ENCODE data around the gene HAUS2.
"Not testable (repeated sequence)": the region's sequence is repeated elsewhere in the genome, so short reads cannot be mapped to it uniquely, and the experiment has no call there.

The HAUS2 gene

GRCh38 chr15:42549741-42550392 is 1.2 kb downstream of the HAUS2 start:
- Mint-ChIP-seq H3K4me3 (peak overlapping the region; percentile 99), H3K9me3 (no peaks in the 10 kb centered on the region), H3K36me3 (peaks cover 37% of the 10 kb centered on the region), H3K27ac (peak overlapping the region; percentile 99), H3K4me1 (peaks cover 35% of the 10 kb centered on the region)
- DNase-seq (ENCODE audit: low spot score in 2 of 2) (no peak), ATAC-seq (no peak)

DNA sequence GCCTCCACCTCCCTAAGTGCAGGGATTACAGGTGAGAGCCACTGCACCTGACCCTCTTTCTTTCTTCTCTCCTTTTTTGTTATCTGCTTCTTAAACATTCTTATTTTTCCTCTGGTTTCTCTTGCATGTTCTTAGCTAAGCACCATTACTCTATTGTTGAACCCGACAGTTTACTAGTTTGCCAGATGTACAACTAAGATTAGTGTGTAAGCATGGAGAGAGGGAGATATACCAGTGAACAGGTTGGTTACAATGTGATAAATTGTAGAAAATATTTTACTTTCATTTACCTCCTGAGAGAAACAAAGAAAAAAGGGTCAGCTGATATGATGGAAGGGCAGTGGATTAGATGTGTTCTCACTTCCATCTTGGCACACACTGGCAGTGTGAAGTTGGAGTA is 4.9 kb downstream of the HAUS2 start:
- peaks cover 14% of the 10 kb centered on the region for H3K4me1 Mint-ChIP-seq
- ATAC-seq (no peak), DNase-seq (ENCODE audit: low spot score in 2 of 2) (no peak)
- H3K4me3 Mint-ChIP-seq, result no peak overlapping the region
- H3K27ac Mint-ChIP-seq, result no peak overlapping the region
- H3K36me3 Mint-ChIP-seq, result peaks cover 41% of the 10 kb centered on the region
- H3K9me3 Mint-ChIP-seq, result no peaks in the 10 kb centered on the region

DNA sequence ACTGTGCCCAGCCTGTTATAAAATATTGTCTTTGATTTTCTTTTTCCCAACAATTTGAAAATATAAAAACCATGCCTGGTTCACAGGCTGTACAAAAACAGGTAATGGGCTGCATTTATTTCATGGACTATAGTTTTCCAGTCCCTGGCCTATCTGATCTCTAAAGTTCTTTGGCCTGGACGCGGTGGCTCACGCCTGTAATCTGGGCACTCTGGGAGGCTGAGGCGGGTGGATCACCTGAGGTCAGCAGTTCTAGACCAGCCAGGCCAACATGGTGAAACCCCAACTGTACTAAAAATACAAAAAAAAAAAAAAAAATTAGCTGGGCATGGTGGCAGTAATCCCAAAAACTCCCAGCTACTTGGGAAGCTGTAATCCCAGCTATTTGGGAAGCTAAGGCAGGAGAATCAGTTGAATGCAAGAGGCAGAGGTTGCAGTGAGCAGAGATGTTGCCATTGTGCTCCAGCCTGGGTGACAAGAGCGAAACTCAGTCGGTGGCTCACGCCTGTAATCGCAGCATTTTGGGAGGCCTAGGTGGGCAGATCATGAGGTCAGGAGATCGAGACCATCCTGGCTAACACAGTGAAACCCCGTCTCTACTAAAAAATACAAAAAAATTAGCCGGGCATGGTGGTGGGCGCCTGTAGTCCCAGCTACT is 8.0 kb downstream of the HAUS2 start:
- H3K4me1 Mint-ChIP-seq; ATAC-seq; H3K4me3 Mint-ChIP-seq; H3K9me3 Mint-ChIP-seq; DNase-seq (ENCODE audit: low spot score in 2 of 2); H3K27ac Mint-ChIP-seq: not testable (repeated sequence)
- H3K36me3 Mint-ChIP-seq, result peaks cover 66% of the 10 kb centered on the region

- Mint-ChIP-seq H3K9me3 (no peaks in the 10 kb centered on the region), H3K27ac (no peak overlapping the region), H3K4me1 (no peaks in the 10 kb centered on the region), H3K4me3 (no peak overlapping the region), H3K36me3 (peaks cover 71% of the 10 kb centered on the region)
- no peak for ATAC-seq
- no peak for DNase-seq (ENCODE audit: low spot score in 2 of 2)
Measured at GRCh38 chr15:42558739-42559138, 10.1 kb downstream of the HAUS2 start.

GRCh38 chr15:42575188-42576039 is 26.8 kb downstream of the HAUS2 start, which contains the start of gene STARD9:
Gene STARD9 (plus strand): TSS chr15:42575606. CDS start chr15:42575716, 110 bp downstream.
- Mint-ChIP-seq H3K36me3 (no peaks in the 10 kb centered on the region), H3K4me1 (peaks cover 31% of the 10 kb centered on the region), H3K9me3 (no peaks in the 10 kb centered on the region), H3K27ac (peak within 1 kb of the TSS; percentile 88), H3K4me3 (peak within 1 kb of the TSS; percentile 90)
- peak; percentile 93 for ATAC-seq
- peak; percentile 91 to 98 for DNase-seq (ENCODE audit: low spot score in 2 of 2)

DNA sequence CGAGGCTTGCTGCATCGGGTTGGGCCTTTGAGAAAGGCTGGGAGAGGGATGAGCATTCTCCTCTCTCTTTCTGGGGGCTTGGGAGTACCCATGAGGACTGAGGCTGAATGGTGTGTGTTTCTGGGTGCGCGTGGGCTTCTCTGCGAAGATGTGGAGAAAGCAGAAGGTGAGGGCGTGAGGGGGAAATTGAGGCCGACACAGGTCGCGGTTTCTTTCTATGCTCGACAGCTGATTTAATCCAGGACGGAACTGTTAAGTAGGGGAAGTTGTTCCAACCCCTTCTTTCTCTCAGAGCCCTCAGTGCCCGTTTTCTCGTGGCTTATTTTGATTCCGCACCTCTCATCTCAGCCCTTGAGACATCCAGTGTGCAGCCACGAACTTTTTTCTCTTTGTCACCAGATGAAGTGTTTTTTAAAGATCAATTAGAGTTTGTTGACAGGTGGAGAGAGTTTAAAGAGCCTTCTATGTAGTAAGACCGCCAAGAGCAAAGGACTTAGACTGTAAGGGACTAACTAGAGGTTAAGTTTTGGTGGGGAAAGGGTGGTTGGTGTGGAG is 27.5 kb downstream of the HAUS2 start:
- Mint-ChIP-seq H3K4me1 (peaks cover 38% of the 10 kb centered on the region), H3K27ac (peak overlapping the region; percentile 88), H3K36me3 (peaks cover 2% of the 10 kb centered on the region), H3K9me3 (no peaks in the 10 kb centered on the region), H3K4me3 (peak overlapping the region; percentile 90)
- DNase-seq (ENCODE audit: low spot score in 2 of 2), result no peak
- ATAC-seq, result no peak

GRCh38 chr15:42576776-42577175 is 28.1 kb downstream of the HAUS2 start:
- no peak for DNase-seq (ENCODE audit: low spot score in 2 of 2)
- Mint-ChIP-seq H3K9me3 (no peaks in the 10 kb centered on the region), H3K4me1 (peaks cover 43% of the 10 kb centered on the region), H3K27ac (no peak overlapping the region), H3K36me3 (peaks cover 5% of the 10 kb centered on the region), H3K4me3 (peak overlapping the region; percentile 90)
- ATAC-seq, result no peak

DNA sequence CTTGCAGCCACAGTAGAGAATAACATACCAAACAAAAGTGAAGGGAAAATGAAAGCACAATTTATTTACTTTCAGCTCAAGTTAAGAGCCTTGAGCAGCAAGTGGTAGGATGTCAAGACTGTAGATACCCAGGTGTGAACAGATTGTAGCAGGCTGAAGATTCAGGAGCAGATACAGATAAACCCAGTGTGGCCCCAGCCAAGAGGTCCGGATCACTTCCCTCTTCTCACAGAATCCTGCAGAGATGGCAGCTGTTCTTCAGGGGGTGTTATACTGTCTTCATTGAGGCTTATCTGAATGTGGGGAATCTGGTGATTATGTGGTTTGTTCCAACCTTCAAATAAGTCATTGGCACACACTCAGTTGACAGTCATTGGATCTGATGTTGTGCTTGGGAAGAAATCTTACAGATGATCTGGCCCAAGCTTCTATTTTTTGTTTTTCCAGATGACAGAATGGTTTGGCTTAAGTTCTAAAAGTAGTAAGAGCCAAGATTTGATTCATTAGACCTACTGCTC is 28.9 kb downstream of the HAUS2 start:
- H3K4me3 Mint-ChIP-seq, result peak overlapping the region; percentile 90
- peaks cover 5% of the 10 kb centered on the region for H3K36me3 Mint-ChIP-seq
- no peak for ATAC-seq
- peaks cover 51% of the 10 kb centered on the region for H3K4me1 Mint-ChIP-seq
- no peak for DNase-seq (ENCODE audit: low spot score in 2 of 2)
- no peak overlapping the region for H3K27ac Mint-ChIP-seq
- H3K9me3 Mint-ChIP-seq, result no peaks in the 10 kb centered on the region

- Mint-ChIP-seq H3K4me3 (no peak overlapping the region), H3K4me1 (peaks cover 51% of the 10 kb centered on the region), H3K27ac (no peak overlapping the region), H3K9me3 (no peaks in the 10 kb centered on the region), H3K36me3 (peaks cover 5% of the 10 kb centered on the region)
- no peak for DNase-seq (ENCODE audit: low spot score in 2 of 2)
- no peak for ATAC-seq
Measured at GRCh38 chr15:42578984-42579537, 30.4 kb downstream of the HAUS2 start.

DNA sequence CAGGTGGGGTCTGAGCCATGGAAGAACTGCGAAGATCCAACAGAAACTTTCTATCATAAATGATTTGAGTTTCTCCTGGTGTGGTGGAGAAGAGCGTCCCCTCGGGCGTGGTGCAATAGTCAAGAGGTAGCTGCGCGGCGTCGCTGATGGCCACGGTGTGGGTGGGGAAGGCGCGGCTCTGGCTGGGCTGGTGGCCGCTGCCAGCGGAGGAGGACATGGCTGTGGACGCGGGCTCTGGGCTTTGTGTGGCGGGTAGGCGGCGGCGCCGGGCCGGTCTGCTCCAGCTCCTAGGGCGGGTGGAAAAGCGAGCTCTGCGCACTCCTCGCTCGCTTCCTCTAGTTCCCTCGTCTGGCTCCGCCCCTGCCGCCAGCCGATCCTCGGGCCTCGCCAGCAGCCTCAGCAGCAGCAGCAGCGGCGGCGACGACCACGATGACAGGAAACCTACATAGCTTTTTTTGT is 32.7 kb downstream of the HAUS2 start:
- Mint-ChIP-seq H3K27ac (peak overlapping the region; percentile 79), H3K36me3 (peaks cover 5% of the 10 kb centered on the region), H3K9me3 (no peaks in the 10 kb centered on the region), H3K4me3 (peak overlapping the region; percentile 76), H3K4me1 (peaks cover 44% of the 10 kb centered on the region)
- peak; percentile 63 to 81 for DNase-seq (ENCODE audit: low spot score in 2 of 2)
- ATAC-seq, result peak; percentile 99

- H3K27ac Mint-ChIP-seq, result peak overlapping the region; percentile 79
- peak overlapping the region; percentile 76 for H3K4me3 Mint-ChIP-seq
- H3K9me3 Mint-ChIP-seq, result no peaks in the 10 kb centered on the region
- ATAC-seq (no peak), DNase-seq (ENCODE audit: low spot score in 2 of 2) (no peak)
- peaks cover 5% of the 10 kb centered on the region for H3K36me3 Mint-ChIP-seq
- H3K4me1 Mint-ChIP-seq, result peaks cover 37% of the 10 kb centered on the region
Measured at GRCh38 chr15:42582569-42583375, 34.1 kb downstream of the HAUS2 start.

DNA sequence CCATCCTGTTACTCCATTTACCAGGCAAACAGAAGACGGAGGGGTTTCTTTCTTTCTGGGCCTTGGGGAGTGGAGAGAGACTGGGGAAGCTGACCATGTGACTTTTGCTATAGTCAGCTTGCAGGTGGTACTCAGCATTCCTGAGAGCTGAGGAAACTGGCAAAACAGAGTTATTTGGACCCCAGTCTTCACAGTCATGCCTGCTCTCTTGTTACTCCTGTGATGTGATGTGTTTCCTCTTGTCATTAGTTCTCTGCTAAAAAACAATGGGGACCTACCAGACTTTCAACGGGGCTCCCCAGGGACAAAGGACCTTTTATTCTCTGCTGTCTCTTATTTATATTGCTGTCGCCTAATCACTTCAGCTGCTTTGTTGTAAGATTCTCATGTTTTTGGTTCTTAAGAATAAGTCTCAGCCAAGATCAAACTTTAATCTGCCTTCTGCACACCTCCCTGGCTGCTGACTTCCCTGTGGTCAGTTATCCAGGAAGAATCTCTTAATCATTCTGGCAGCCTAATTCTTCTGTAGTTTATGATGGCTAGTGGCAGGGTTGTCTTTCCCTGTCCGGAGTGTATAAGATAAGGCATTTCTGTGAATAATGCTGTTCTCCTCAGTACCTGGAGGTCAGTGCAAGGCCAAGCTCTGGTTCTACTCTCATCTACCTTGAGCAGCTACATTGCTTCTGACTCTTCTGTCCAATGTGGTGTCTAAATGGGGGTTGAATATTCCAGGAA is 35.6 kb downstream of the HAUS2 start:
- no peak overlapping the region for H3K27ac Mint-ChIP-seq
- peaks cover 31% of the 10 kb centered on the region for H3K4me1 Mint-ChIP-seq
- peaks cover 5% of the 10 kb centered on the region for H3K36me3 Mint-ChIP-seq
- H3K9me3 Mint-ChIP-seq, result no peaks in the 10 kb centered on the region
- H3K4me3 Mint-ChIP-seq, result no peak overlapping the region
- no peak for DNase-seq (ENCODE audit: low spot score in 2 of 2)
- ATAC-seq, result no peak

DNA sequence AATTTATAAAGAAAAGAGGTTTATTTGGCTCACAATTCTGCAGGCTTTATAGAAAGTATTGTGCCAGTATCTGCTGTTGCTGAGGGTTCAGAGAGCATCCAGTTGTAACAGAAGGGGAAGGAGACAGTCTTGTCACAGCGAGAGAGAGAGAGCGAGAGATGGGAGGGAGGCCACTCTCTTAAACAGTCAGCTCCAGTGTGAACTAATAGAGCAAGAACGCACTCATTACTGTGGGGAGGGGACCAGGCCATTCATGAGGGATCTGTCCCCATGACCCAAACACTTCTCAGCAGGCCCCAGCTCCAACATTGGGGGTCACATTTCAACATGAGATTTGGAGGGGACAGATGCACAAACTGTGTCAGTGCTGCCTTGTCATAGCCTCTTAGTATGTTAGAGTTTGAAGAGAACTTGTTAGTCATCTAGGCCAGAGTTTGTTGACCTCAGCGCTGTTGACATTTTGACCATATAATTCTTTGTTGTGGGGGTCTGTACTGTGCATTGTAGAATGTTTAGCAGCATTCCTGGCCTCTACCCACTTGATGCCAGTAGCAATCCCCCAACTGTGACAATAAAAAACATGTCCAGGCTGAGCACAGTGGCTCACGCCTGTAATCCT is 42.1 kb downstream of the HAUS2 start:
- ATAC-seq (no peak), DNase-seq (ENCODE audit: low spot score in 2 of 2) (no peak)
- Mint-ChIP-seq H3K4me3 (no peak overlapping the region), H3K4me1 (no peaks in the 10 kb centered on the region), H3K27ac (no peak overlapping the region), H3K9me3 (no peaks in the 10 kb centered on the region), H3K36me3 (peaks cover 15% of the 10 kb centered on the region)
